ENCODE measurements around the gene IKBIP.
A peak's percentile ranks its signal among the peaks of the same experiment; 100 is the strongest.
"Not testable (repeated sequence)": the region's sequence is repeated elsewhere in the genome, so short reads cannot be mapped to it uniquely, and the experiment has no call there.

Gene IKBIP, protein sequence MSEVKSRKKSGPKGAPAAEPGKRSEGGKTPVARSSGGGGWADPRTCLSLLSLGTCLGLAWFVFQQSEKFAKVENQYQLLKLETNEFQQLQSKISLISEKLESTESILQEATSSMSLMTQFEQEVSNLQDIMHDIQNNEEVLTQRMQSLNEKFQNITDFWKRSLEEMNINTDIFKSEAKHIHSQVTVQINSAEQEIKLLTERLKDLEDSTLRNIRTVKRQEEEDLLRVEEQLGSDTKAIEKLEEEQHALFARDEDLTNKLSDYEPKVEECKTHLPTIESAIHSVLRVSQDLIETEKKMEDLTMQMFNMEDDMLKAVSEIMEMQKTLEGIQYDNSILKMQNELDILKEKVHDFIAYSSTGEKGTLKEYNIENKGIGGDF

GRCh38 chr12:98644712-98645571, at the start of gene IKBIP, which contains the start of gene APAF1:
TSS of gene IKBIP (minus strand) at chr12:98644788. CDS start at chr12:98644701, 87 bp downstream.
TSS of gene APAF1 (plus strand) at chr12:98645290. CDS start at chr12:98648360, 3,070 bp downstream.
- peak; percentile 98 for DNase-seq

GRCh38 chr12:98691351-98691750, 46.8 kb upstream of the IKBIP start:
- DNase-seq = no peak

DNA sequence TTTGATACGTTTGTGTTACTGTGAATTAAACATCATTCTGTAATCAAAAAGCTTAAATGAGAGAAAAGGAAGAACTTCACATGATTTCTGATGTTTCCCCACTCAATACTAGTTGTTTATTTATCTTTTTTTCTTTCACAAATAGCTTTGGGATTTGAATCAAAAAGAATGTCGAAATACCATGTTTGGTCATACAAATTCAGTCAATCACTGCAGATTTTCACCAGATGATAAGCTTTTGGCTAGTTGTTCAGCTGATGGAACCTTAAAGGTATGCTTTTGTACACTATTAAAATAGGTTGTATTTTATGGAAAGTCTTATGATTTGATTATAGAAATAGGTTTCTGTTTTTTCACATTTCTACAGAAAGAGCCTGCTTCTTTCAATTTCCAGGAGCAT, 42.0 kb upstream of the IKBIP start:
- no peak for DNase-seq

DNA sequence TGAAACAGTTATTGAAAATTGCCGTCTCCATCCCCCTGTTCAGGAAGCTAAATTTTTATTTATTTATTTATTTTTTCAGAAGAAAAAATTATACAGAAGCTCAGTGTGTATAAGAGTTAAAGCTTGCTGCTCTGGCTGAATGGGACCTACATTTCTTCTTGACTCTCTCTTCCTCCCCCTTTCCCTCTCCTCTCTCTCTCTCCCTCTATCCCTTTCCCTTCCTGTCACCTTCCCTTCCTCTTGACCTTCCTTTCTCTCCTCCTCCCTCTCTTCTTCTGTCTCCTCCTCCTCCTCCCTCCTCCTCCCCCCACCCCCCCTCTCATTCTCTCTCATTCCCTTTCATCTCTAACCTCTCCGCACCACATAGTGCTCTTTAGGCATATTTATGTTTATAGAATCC, 39.6 kb upstream of the IKBIP start:
- no peak for DNase-seq

DNA sequence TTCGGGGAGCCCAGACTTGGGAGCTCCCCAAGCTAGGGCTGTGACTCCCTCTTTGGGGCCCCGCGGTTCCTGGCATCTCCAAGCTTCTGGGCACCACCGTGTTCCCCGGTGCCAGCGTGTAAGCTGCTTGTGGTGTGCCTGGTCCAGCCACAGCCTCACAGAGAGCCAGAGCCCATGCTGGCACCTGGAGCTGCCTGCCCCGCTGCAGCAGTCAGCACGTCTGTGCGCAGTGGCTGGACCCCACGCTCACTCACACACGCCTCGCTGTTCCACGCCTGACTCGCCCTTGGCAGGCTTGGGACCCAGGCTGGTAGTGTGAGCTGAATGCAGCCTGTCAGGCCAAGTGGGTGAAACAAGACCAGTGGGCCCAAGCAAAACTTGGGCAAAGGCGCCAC, 35.0 kb upstream of the IKBIP start:
- no peak for DNase-seq

DNA sequence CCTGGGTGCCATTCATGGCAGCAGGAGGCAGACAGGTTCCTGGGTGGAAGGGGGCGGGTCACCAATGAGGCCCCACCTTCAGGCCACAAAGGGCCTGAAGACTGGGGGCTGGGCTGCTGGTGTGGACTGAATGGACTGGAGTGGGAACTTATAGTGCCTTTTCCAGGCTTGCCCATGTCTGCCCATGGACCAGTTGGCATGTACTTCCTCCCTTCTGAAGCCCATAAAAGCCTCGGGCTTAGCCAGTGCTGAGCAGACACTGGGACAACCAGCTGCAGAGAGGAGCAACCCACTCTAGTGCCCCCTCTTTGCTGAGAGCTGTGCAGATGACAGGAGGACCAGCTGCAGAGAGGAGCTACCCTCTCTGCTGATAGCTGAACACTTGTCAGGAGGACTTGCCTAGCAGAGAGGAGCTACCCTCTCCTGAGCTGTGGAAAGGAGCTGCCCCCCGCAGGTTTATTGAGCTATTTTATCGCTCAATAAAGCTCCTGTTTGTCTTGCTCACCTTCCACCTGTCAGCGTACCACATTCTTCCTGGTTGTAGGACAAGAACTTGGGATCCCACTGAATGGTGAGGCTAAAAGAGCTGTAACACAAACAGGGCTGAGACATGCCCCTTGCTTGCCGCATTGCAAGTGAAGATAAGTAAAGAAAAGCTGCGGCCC, 34.5 kb upstream of the IKBIP start:
- no peak for DNase-seq

DNA sequence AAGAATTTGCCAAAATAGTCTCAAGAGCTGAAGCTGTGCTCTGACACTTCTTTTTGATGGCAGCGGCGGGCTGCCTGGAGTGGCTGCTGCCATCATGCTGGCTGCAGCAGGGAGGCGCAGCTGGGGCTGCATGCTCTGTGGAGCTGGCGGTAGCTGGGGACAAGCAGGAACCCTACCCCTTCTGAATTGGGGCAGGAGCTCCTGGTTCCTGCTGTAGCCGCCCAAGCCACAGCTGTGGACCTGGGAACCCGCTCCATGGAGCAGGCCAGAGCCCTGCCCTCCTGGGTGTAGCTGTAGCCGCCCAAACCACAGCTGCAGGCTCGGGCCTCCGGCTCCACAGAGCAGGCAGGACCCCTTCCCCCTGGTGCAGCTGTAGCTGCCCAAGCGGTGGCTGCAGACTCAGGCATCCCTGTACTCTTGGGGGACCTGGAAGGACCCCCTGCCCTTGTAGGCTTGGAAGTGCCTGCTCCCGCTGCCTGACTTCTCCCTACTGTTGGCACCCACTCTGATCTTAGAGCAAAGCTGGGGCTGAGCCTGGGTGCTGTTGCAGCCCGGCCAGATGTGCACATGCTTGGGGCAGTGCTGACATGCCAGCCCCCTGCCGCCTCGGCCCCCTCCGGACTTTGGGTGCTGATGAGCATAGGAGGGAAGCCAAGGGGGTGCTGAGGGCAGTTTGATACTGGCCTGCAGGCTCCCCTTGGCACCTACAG, 33.8 kb upstream of the IKBIP start:
- no peak for DNase-seq

DNA sequence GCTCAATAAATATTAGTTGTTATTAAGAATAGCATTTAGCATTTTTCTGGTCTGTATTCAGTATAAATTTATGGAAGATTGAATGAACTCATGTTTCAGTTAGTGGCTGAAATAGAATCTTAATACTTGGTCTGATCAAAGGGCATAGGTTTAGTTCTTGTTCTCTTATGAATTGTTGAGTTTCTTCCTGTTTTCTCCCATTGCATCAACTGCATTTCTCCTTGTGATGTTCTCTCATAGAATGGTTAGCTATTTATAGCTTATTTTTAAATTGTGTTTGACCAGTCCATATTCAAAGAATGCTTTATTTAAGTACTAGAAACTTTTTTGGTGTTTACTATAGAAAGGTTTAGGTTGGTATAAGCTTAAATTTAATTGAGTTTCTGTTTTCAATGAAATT, 30.3 kb upstream of the IKBIP start:
- no peak for DNase-seq

- DNase-seq = no peak
These were observed 26.9 kb upstream of the IKBIP start for GRCh38 chr12:98671459-98671858.

DNA sequence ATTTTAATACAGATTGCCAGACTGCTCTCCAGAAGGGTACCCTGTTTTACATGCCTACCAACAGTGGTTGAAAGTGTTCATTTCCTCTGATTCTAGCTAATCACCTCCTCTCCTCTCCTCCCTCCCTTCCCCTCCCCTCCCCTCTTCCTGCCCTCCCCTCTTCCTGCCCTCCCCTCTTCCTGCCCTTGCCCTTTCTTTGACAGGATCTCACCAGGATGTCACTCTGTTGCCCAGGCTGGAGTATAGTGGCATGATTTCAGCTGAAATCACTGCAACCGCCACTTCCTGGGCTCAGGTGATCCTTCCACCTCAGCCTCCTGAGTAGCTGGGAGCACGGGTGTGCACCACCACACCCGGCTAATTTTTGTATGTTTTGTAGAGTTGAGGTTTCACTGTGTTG, 25.2 kb upstream of the IKBIP start:
- no peak for DNase-seq

DNA sequence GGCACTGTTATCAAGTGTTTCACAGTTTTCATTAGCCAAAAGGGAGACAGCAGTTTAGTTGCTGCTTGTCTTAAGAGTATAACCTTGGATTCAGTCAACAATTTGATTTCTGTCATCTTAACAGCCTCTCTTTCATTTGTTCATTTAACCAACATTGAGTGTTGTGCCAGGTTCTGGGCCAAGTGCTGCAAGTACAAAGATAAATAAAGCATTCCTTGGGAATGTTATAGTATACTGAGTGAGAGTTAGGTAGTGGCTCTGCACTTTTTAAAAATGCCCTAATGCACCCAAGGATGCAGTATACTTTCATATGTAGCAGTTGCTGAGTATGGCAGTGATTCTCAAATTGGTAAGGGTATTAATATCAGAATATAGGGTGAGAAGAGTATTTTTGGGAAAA, 15.9 kb upstream of the IKBIP start:
- DNase-seq = no peak

DNA sequence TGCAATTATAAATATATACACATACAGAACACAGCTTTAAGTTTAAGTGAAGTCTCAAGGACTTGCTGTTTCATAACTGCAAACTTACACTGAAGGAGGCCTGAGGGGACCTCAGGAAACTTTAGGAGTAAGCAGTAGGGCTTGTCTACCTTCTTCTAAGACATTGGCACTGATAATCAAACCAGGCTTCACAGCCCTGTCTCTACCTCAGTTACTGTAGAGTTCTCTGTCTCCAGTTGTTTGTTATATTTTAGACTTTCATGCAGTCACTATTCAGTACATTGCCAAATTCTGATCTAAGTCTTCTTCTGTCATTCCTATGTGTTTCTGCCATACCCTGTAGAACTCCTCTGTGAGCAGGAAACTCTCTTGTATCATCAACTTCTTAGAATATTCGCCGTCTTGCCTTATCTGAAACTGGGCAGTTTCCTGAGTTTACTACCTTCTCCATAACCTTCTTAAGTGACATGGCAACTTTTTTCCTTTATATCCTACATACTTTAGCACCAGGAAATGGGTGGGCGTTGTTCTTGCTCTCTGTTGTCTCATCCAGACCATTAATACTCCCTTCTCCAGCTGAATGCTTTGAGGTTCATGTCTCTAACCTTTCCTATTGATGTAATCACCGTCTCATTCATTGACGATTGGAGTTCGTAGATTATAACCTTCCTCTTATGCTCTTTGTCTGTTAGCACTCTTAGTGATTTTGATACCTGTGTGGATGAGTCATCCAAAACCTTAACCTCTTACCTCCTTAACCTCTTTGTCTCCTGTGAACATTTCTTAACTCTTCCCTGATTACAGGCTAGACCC, 11.9 kb upstream of the IKBIP start:
- no peak for DNase-seq

- DNase-seq = no peak
These were observed 9.4 kb upstream of the IKBIP start for GRCh38 chr12:98653866-98654493.

DNA sequence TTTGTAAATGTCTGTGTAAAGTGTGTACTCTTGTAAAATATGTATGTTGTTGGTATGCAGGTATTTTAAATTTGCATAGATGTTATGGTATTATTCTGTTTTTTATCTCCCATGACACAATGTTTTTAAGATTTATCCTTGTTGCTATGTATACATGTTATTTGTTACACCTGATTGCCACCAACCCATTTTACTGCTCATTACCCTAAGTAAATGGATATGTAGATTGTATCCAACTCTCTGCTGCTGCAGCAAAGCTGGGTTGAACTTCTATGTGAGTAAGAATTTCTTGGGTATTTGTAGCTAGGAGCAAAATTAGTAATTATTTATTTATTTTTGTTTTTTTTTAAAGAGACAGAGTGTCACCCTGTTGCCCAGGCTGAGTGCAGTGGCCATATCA, 6.7 kb upstream of the IKBIP start:
- no peak for DNase-seq

GRCh38 chr12:98646294-98647090, 1.9 kb upstream of the IKBIP start:
- no peak for DNase-seq

- peak; percentile 17 for DNase-seq
These were observed 1.0 kb upstream of the IKBIP start for GRCh38 chr12:98645572-98646067.

DNA sequence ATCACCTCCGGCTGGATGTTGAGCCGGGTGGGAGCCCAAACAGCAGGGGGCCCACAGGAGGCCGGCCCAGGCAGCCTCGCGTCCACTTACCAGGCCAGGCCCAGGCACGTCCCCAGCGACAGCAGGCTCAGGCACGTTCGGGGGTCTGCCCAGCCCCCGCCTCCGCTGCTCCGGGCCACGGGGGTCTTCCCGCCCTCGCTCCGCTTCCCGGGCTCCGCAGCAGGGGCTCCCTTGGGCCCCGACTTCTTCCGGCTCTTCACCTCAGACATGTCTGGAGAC, 216 bp downstream of the IKBIP start:
- no peak for DNase-seq

DNA sequence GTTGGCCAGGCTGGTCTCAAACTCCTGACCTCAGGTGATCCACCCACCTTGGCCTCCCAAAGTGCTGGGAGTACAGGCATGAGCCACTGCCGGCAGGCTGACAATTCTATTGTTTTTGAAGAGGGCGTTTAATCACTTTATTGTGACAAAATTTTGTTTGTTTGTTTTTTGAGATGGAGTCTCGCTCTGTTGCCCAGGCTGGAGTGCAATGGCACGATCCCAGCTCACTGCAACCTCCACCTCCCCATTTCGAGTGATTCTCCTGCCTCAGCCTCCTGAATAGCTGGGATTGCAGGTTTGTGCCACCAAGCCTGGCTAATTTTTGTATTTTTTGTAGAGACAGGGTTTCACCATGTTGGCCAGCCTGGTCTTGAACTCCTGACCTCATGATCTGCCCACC, 1.8 kb downstream of the IKBIP start:
- DNase-seq = not testable (repeated sequence)

- DNase-seq = no peak
These were observed 5.1 kb downstream of the IKBIP start for GRCh38 chr12:98639491-98639890.

DNA sequence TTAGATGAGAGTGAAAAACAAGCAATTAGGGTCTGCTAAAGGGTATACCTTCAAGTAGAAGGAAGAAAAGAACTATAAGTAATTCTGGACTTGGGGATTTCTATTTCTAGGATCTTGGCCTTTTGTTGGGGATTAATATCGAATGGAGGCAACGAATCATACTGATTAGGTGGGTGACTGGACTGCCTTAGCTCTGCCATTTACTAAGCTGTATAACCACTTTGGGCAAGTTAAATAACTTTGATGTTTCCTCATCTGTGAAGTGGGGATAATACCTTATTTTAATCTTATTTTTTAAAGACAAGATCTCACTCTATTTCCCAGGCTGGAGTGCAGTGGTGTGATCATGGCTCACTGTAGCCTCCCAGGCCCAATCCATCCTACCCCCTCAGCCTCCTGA, 6.6 kb downstream of the IKBIP start:
- no peak for DNase-seq

- DNase-seq = no peak
These were observed 7.5 kb downstream of the IKBIP start for GRCh38 chr12:98637068-98637467.
